HG03378 (cell line): ENCODE measurements around the gene RBBP7.

Experiments used
- ATAC-seq: cut with Tn5 transposase; IDR thresholded peaks from one replicate; pipeline ENCODE4 v1.9.1; 2021; ENCODE audit warnings: mild to moderate bottlenecking, moderate library complexity; ENCODE audit not compliant: unreplicated experiment

Gene RBBP7

DNA sequence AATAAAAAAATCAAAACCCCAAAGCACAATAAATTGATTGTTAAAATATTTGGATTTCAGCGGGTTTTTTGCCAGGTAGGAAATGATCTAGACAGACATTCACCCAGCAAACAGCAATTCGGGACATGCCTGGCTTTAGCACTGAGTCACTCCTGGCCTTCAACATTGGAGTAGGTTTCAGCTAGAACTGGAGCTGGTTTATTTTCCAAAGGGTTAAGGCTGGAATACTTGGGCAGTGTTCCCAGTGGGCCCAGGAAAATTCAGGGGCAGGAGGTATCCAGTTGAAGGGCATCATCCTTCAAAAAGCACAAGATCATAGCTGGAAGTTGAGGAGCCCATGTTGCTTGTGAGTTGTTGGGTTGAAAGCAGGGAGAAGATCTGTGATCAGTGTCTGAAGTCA is 42.9 kb downstream of the RBBP7 start:
- ATAC-seq = no peak

DNA sequence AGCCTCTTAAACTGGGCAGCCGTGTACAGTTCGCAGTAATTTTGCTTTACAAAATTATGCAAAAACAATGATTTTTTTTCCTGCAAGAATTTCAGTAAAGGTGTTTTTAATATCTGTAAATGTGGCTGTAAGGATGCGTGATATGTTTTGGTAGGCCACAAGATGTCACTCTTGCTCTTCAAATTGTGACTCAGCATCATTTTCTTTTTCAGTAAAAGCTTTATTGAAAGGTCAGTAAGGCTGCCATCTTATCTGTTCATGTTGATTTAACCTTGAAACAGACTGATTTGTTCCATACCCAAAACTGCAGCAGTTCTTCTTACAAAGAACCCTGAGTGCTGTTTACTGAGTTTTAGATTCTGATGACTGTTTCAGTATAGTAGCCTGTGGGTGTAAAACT is 44.0 kb downstream of the RBBP7 start:
- no peak for ATAC-seq

DNA sequence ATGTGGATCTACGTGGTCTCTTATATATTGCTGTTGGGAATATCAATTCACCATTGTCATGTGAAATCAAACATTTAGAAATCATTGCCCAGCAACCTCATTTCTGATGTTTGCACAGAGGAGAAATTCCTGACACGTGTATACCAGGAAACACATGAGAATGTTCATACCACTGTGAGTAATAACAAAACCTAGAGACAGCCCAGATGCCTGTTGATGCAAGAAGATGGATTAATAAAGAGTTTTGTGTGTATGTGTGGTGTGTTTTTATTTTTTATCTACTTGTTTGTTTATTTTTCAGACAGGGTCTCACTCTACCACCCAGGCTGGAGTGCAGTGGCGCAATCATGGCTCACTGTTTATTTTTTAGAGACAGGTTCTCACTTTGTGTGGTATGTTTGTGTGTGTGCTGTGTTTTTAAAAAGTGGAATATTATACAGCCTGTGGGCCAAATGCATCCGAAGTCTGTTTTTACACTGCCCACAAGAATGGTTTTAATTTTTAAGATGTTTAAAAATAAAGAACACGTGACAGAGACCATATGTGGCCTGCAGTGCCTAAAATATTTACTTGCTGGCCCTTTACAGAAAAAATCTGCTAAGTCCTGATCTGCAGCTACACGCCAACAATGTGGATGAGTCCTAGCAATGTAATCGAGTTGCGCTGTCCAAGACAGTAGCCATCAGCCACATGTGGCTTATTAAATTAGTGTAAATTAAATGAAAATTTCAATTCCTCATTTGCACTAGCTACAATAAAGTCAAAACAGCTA is 44.7 kb downstream of the RBBP7 start:
- no peak for ATAC-seq

DNA sequence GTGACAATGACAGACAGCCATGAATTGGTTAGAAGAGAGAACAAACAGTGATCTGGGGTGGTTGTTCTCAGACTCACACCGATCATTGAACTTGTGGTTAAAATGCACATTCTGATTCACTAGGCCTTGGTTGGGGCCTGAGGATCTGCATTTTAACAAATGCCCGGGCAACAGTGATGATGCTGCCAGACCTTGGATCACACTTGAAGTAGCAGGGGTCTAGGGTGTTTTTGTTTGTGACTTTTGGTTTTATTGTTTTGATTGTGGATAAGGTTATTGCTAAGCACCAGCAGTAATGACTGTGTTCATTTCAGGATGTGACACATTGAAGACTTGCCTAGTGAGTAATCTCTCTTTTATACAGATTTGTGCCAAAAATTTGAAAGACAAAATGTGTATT is 47.4 kb downstream of the RBBP7 start:
- ATAC-seq = no peak

DNA sequence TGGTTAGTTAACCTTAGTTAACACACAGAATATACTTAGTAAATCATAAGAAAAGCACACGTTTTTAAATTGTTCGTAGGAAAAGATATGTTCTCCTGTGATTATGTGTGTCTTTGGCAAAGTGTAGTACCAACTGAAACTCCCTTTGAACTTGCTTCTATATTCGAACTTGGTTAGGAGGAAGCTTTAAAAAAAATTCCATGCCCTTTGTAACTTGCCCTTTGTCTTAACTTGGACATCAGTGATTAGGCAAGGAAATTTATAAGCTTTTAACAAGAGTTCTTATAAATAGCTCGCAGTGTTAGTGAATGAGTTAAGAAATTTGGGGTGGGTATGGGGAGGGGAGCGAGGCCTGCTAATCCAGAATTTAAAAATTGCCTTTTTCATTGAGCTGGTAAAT is 50.5 kb downstream of the RBBP7 start:
- ATAC-seq = no peak

DNA sequence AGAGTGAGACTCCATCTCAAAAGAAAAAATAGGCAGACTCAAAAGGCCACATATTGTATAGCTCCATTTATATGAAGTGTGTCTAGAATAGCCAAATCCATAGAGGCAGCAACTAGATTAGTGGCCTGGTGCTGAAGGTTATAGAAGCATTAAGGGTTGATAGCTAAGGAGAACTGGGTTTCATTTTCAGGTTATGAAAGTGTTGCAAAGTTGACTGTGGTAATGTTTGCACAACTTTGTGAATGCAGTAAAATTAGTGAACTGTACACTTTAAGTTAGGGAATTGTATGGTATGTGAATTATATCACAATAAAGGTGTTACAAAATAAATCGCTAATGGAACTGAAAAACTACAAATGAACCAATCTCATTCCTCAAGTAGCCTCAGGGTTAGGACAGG is 55.6 kb downstream of the RBBP7 start:
- no peak for ATAC-seq

DNA sequence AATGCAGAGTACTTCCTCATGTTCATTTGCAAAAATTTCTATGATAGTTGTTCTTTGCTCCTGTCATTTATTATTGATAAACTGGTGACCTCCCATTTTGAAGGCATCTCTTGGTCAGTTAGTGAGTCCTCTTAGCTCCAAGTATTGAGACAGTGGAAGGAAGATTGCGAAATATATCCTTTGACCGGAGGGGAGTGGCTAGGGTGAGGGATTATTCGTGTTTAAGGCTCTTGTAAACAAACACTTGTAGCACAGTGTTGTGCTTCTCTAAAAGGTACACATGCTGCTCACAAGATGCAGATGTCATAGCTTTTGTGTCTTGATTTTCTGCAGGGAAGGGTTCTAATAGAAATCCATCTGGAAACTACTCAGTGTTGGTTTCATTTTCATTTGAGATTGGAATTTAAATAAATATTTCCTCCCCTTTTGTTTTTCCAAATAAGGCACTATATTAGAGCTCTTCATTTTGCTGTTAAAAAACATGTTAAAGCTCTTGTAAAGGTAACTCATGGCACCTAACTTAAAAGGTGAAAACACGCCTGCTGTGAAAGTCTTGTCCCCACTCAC is 62.1 kb downstream of the RBBP7 start:
- no peak for ATAC-seq

DNA sequence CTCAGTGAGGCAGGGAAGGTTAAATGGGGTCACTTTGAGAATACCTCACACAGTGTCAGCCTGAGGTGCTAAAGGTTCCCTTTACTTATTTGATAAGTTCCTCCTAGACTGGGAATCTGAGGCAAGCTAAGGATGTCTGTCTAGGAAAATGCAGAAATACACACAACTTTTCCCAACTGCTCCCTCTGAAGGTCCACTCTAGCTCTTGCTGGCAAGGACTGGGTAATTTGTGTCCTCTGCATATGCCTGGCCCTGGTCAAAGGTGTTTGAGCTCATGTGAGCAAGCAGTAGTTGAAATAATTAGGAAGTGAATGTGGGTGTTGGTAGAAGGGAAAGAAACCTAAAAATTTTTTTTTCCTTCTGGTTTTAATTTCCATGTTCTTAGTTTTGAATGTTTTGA is 62.6 kb downstream of the RBBP7 start:
- no peak for ATAC-seq

DNA sequence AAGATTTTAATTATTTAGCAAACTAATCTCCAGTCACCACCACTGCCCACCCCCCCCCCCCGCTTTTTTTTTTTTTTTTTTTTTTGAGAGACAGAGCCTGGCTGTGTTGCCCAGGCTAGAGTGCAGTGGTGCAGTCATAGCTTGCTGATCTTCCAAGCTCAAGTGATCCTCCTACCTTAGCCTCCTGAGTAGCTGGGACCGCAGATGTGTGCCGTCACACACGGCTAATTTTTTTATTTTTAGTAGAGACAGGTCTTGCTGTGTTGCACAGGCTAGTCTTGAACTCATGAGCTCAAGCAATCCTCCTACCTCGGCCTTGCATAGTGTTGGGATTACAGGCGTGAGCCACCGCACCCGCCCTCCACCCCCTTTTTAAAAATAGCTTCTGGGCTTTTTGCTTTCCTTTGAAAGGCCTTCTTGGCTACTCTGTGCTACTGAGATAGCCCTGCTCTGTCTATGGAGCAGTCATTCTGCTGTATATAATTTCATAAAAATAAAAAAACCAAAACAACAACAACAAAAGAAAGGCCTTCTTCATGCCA is 65.2 kb downstream of the RBBP7 start:
- ATAC-seq = peak; percentile 81

DNA sequence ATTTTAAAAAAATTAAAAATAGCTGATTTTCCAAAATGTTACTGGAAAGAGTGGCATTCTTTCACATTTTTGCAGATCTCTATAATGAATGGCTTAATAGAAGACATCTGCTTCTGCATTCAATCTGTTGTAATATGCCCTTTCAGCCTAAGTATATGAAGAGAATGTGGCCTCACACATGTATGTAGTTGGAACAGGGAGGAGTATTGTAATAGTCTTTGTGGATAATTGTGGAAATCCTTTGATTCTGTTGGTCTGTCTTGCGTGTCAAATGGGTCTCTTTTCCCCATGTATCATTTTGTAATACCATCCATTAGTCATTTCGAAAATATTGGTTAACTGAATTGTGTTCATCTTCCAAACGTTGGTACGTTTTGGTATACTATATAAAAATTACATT is 72.3 kb downstream of the RBBP7 start:
- no peak for ATAC-seq

DNA sequence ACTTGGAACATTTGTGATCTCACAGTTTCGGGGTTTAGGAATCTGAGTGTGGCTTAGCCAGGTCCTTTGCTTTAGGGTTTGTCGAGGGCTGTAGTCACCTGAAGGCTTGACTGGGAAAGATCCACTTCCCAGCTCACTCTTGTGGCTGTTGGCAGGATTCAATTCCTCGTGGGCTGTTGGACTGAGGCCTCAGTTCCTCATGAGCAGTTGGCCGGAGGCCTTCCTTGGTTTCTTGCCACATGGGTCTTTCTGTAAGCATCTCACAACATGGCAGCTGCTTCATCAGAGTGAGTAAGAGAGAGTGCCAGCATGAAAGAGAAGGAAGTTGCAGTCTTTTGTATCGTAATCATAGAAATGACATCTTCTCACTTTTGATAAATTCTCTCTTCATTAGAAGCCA is 72.8 kb downstream of the RBBP7 start:
- no peak for ATAC-seq

DNA sequence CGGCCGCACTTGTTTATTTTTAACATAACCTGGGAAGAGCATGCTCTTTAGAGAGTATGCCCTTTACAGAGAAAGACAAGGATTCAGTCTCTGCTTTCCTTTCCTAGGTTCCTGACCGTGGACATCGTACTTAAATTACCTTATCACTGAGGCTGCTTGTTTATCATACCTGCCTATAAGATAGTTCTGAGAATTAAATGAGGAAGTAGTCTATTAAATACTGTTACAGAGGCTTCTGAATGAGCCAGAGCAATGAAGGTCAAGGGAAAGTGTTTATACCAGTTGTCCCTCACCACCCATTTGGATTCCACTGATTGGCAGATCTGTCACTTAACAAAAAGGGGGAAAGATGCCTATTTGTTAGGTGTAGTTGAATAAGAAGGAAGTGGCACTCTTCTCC is 73.9 kb downstream of the RBBP7 start:
- ATAC-seq = no peak
